Kidney epithelial cell (primary cell): Measurements from ENCODE around the gene ENSA. TPM values are rescaled to one million over a fixed set of nuclear protein-coding genes. Genes with fewer than 3 reads are reported as not detected.
"Not testable (repeated sequence)": the region's sequence is repeated elsewhere in the genome, so short reads cannot be mapped to it uniquely, and the experiment has no call there.

Experiments used
- DNase-seq: peaks from one replicate; pipeline ENCODE4 v3.0.0-alpha.2; 2010; ENCODE audit warnings: low read depth
- H3K27me3 ChIP-seq: 2 replicates; pipeline ENCODE4 v1.6.0; 2011; ENCODE audit warnings: low read length; ENCODE audit not compliant: control insufficient read depth, insufficient read depth
- H3K36me3 ChIP-seq: 2 replicates; pipeline ENCODE4 v1.5.1; 2011; ENCODE audit warnings: low read length; ENCODE audit not compliant: control insufficient read depth, insufficient read depth
- H3K4me3 ChIP-seq: 2 replicates; pipeline ENCODE4 v1.5.1; 2011; ENCODE audit warnings: low read depth, mild to moderate bottlenecking, control low read depth, low read length
- total RNA-seq: library from RNA; depleted of rRNA; stranded (reverse); fragments of >200 nt; gene quantifications from 2 replicates; pipeline ENCODE4 v1.2.3, GENCODE V29; 2015
- TF ChIP-seq, protein P1 (sequence below): IDR thresholded peaks from 2 replicates; pipeline ENCODE4 v1.5.1; 2011; ENCODE audit warnings: mild to moderate bottlenecking, moderate library complexity, low read length, control low read depth, inconsistent platforms; ENCODE audit not compliant: insufficient read depth, poor library complexity, severe bottlenecking

Gene ENSA
- total RNA-seq, 1 donor from 2014 or later: 80.9 TPM

DNA sequence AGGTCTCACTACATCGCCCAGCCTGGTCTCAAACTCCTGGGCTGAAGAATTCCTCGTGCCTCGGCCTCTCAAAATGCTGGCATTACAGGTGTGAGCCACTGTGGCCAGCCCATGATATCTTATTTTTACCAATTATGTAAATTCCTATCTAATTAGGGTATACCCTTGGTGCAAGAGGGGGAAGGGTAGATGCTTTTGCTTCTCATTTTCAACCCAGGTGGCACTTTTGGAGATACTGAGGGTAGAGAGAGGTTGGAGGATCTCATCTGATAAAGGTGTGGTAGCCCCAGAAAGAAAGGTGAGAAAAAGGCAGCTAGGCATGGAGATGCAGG is 17.4 kb downstream of the ENSA start:
- DNase-seq: no peak
- Histone ChIP-seq H3K36me3 (no peaks in the 10 kb centered on the region), H3K27me3 (no peaks in the 10 kb centered on the region), H3K4me3 (no peak overlapping the region)
- TF ChIP-seq, protein P1, sequence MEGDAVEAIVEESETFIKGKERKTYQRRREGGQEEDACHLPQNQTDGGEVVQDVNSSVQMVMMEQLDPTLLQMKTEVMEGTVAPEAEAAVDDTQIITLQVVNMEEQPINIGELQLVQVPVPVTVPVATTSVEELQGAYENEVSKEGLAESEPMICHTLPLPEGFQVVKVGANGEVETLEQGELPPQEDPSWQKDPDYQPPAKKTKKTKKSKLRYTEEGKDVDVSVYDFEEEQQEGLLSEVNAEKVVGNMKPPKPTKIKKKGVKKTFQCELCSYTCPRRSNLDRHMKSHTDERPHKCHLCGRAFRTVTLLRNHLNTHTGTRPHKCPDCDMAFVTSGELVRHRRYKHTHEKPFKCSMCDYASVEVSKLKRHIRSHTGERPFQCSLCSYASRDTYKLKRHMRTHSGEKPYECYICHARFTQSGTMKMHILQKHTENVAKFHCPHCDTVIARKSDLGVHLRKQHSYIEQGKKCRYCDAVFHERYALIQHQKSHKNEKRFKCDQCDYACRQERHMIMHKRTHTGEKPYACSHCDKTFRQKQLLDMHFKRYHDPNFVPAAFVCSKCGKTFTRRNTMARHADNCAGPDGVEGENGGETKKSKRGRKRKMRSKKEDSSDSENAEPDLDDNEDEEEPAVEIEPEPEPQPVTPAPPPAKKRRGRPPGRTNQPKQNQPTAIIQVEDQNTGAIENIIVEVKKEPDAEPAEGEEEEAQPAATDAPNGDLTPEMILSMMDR: no peak

- TF ChIP-seq, protein P1: no peak
- H3K4me3 ChIP-seq: no peak overlapping the region
- no peaks in the 10 kb centered on the region for H3K36me3 ChIP-seq
- no peaks in the 10 kb centered on the region for H3K27me3 ChIP-seq
- no peak for DNase-seq
These were observed 18.8 kb downstream of the ENSA start for GRCh38 chr1:150610576-150610975.

DNA sequence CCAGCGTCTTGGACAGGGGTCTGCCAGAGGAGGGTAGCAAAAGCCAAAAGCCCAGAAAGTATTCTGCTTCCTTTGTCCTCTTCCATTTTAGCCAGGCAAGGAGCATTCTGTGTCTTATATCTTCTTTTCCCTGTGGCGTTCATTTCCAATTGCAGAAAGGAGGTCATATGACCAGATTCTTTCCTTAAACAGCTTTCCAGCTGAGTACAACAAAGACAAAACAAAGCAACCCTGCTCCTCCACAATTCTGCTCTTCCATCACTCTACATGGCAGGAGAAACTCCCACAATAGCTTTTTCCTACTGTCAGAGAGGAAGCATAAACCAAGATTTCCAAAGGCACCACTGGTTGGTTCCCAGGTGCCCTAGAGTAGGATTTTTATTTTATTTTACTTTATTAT is 19.7 kb downstream of the ENSA start:
- TF ChIP-seq, protein P1: no peak
- Histone ChIP-seq H3K4me3 (no peak overlapping the region), H3K36me3 (no peaks in the 10 kb centered on the region), H3K27me3 (no peaks in the 10 kb centered on the region)
- no peak for DNase-seq

DNA sequence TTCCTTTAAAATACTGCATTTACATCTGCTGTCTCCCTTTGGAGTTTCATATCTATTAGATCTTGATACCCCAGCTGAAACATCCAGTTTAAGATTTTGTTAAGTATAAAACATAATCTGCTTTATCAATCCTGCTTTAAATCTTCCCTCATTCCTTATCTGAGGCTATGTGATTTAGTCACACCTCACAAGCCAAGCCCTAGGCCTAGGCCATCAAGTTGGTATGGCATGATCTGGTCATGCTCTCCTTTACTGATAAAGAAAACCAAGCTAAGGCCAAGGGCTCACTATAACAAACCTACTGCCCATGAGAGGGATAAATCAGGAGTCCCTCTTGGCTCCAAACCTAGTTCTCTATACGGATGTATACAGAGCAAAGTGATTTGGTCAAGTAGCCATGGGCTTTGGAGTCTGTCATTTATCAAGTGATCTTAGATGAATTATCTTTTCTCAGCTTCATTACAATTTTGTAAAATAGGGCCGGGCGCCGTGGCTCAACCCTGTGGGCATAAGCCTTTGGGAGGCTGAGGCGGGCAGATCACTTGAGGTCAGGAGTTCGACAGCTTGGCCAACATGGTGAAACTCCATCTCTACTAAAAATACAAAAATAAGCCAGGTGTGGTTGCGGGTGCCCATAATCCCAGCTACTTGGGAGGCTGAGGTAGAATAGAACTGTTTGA is 22.8 kb downstream of the ENSA start:
- DNase-seq: no peak
- TF ChIP-seq, protein P1: no peak
- Histone ChIP-seq H3K36me3 (no peaks in the 10 kb centered on the region), H3K27me3 (no peaks in the 10 kb centered on the region), H3K4me3 (no peak overlapping the region)

DNA sequence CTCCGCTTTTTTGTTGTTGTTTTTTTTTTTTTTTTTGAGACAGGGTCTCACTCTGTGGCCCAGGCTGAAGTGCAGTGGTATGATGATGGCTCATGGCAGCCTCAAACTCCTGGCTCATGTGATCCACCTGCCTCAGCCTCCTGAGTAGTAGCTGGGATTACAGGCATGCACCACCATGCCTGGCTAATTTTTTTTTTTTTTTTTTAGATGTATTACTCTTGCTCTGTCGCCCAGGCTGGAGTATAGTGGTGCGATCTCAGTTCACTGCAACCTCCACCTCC is 24.0 kb downstream of the ENSA start:
- not testable (repeated sequence) for H3K36me3 ChIP-seq

DNA sequence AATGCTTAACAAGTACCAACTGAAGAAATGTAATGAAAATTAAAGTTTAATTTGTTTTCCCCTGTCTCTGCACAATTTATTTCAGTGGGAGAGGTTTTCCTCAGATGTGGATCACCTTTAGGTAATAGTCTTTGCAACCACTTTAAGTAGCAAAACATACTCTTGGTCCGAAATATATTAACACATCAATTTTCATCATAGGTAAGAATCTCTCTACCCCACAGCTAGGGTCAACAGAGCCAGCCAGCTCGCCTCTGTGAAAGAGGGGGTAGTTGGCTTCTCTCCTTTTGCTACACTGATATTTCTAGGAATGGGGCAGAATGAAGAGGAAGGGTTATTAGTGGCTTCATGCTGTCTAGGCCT is 25.2 kb downstream of the ENSA start:
- TF ChIP-seq, protein P1: no peak
- H3K36me3 ChIP-seq: no peaks in the 10 kb centered on the region
- no peaks in the 10 kb centered on the region for H3K27me3 ChIP-seq
- DNase-seq: no peak
- H3K4me3 ChIP-seq: no peak overlapping the region

More for the DNA sequence above, 24.0 kb downstream of the ENSA start:
- not testable (repeated sequence) for H3K27me3 ChIP-seq, DNase-seq, H3K4me3 ChIP-seq
